ENCODE measurements around the gene ACP6.

DNA sequence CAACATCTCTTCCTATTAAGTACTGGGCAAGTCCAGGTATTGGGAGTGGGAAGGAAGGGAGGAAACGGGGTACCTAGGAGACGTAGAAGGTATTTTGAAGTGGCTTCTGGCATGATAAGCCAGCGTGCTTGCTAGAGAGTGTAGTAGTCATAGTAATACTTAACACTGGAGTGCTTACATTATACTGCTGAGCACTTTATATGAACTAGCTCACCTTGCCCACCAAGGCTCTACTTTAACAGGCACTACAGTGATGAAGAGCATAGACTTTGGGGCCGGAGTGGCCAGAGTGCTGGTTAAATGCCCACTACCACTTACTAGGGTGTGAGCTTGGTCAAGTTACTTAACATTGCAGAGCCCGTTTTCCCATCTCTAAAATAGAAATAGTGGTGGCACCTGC, 61.7 kb downstream of the ACP6 start:
- TF ChIP-seq, protein P1, sequence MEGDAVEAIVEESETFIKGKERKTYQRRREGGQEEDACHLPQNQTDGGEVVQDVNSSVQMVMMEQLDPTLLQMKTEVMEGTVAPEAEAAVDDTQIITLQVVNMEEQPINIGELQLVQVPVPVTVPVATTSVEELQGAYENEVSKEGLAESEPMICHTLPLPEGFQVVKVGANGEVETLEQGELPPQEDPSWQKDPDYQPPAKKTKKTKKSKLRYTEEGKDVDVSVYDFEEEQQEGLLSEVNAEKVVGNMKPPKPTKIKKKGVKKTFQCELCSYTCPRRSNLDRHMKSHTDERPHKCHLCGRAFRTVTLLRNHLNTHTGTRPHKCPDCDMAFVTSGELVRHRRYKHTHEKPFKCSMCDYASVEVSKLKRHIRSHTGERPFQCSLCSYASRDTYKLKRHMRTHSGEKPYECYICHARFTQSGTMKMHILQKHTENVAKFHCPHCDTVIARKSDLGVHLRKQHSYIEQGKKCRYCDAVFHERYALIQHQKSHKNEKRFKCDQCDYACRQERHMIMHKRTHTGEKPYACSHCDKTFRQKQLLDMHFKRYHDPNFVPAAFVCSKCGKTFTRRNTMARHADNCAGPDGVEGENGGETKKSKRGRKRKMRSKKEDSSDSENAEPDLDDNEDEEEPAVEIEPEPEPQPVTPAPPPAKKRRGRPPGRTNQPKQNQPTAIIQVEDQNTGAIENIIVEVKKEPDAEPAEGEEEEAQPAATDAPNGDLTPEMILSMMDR (IDR thresholded peaks at IDR 0.05) = no peak
- TF ChIP-seq POLR2AphosphoS5 (IDR thresholded peaks at IDR 0.05) (no peak), POLR2A (IDR thresholded peaks at IDR 0.05) (no peak)
